K562 (cell line): ENCODE data around the gene ANO2. TPM values are rescaled to one million over a fixed set of nuclear protein-coding genes. Genes with fewer than 3 reads are reported as not detected.

Experiments used
- ATAC-seq: fragments of 200-7000 bp; cut with Tn5 transposase; 3 replicates; pipeline ENCODE4 v1.9.1; 2020; ENCODE audit warnings: moderate library complexity
- BruUV-seq: library from RNA; stranded (reverse); fragments of 400-500 nt; replicated peaks from 2 replicates; lab custom pipeline; 2021; lab: Mats Ljungman, UMichigan
- CTCF ChIA-PET: fragments of 300-600 bp; formaldehyde crosslinking; extraction: SDS; loops from one replicate; lab custom pipeline; 2021; ENCODE audit warnings: low intra/inter-chr PET ratio; lab: Yijun Ruan, JAX
- POLR2A ChIA-PET: fragments of 300-600, 350-650 bp; sonication (Branson Sonifier 250); formaldehyde crosslinking; extraction: SDS; loops from one replicate; lab custom pipeline; 2021; ENCODE audit warnings: antibody characterized with exemption, inconsistent platforms; lab: Yijun Ruan, JAX
- DNase-seq, 4 experiments: peaks; one replicate each; pipeline versions ENCODE4 v3.0.0 to v3.0.0-alpha.2; 2011 to 2018; ENCODE audit warnings: low spot score in 3 of 4, mixed read lengths in 3 of 4; ENCODE audit errors: extremely low read depth in 1 of 4
- FAIRE-seq: peaks from 2 replicates; lab custom pipeline; 2011; peaks lifted over from hg19 to GRCh38; lab: Jason Lieb, UNC
- H2AFZ ChIP-seq: 2 replicates; pipeline ENCODE4 v1.6.0; 2011; ENCODE audit warnings: low read depth, low read length, control low read depth, inconsistent platforms
- H3K27ac ChIP-seq: fragments of 200-600 bp; 3 replicates; pipeline ENCODE4 v1.8.0; 2011; ENCODE audit warnings: low read depth, mild to moderate bottlenecking, control low read depth, inconsistent platforms, low read length, moderate library complexity, mixed read lengths; ENCODE audit errors: extremely low read depth
- H3K27me3 ChIP-seq, 2 experiments: fragments of 300-600 bp in 1 of 2; 2 replicates in 1 of 2; 3 replicates in 1 of 2; pipeline versions ENCODE4 v1.6.0 to v1.8.0; 2011; ENCODE audit warnings: inconsistent platforms in 2 of 2, low read length in 2 of 2, mild to moderate bottlenecking in 1 of 2, mixed read lengths in 1 of 2, moderate library complexity in 1 of 2; ENCODE audit not compliant: control insufficient read depth in 2 of 2, insufficient read depth in 2 of 2
- H3K36me3 ChIP-seq: fragments of 300-600 bp; 3 replicates; pipeline ENCODE4 v1.8.0; 2011; ENCODE audit warnings: mild to moderate bottlenecking, low read length, inconsistent platforms; ENCODE audit not compliant: control insufficient read depth, insufficient read depth
- H3K4me1 ChIP-seq, 2 experiments: fragments of 200-600 bp in 1 of 2; replicated peaks in 1 of 2; 2 replicates in 1 of 2; 3 replicates in 1 of 2; pipeline versions ENCODE4 v1.5.1 to v1.8.0; 2011; ENCODE audit warnings: inconsistent platforms in 2 of 2, low read length in 2 of 2, mild to moderate bottlenecking in 1 of 2, mixed read lengths in 1 of 2, moderate library complexity in 1 of 2; ENCODE audit not compliant: control insufficient read depth in 2 of 2, insufficient read depth in 2 of 2
- H3K4me2 ChIP-seq: 2 replicates; pipeline ENCODE4 v1.6.1; 2011; ENCODE audit warnings: low read length, control low read depth, inconsistent platforms, mixed read lengths; ENCODE audit not compliant: insufficient read depth
- H3K4me3 ChIP-seq: fragments of 200-600 bp; sonication (generic), shearing (Covaris generic); 2 replicates; pipeline ENCODE4 v1.5.1; 2016; ENCODE audit warnings: control low read depth, inconsistent platforms
- H3K79me2 ChIP-seq: fragments of 200-600 bp; 3 replicates; pipeline ENCODE4 v1.8.0; 2011; ENCODE audit warnings: low read length, inconsistent platforms; ENCODE audit not compliant: control insufficient read depth, insufficient read depth
- H3K9ac ChIP-seq, 2 experiments: 2 replicates each; pipeline versions ENCODE4 v1.6.0 to v1.6.1; 2011; ENCODE audit warnings: low read depth in 2 of 2, low read length in 2 of 2, control low read depth in 1 of 2, inconsistent platforms in 1 of 2, mild to moderate bottlenecking in 1 of 2, mixed read lengths in 1 of 2; ENCODE audit not compliant: insufficient read depth in 1 of 2
- H3K9me1 ChIP-seq: one replicate; pipeline ENCODE4 v1.6.0; 2011; ENCODE audit warnings: inconsistent platforms, mild to moderate bottlenecking, low read length, moderate library complexity; ENCODE audit not compliant: control insufficient read depth, insufficient read depth
- H3K9me3 ChIP-seq: replicated peaks from 2 replicates; pipeline ENCODE4 v1.5.1; 2011; ENCODE audit warnings: low read depth, low read length, inconsistent platforms; ENCODE audit not compliant: control insufficient read depth, insufficient read depth
- H4K20me1 ChIP-seq: replicated peaks from 2 replicates; pipeline ENCODE4 v1.6.1; 2011; ENCODE audit warnings: low read length, inconsistent platforms, mixed read lengths; ENCODE audit not compliant: control insufficient read depth, insufficient read depth
- CHCHD3 ChIP-seq: fragments of 250-450 bp; sonication (Bioruptor Pico); IDR thresholded peaks from 2 replicates; pipeline ENCODE4 v2.1.2; 2022; ENCODE audit warnings: mild to moderate bottlenecking
- FIP1L1 ChIP-seq: fragments of 200-400 bp; formaldehyde crosslinking; IDR thresholded peaks from 2 replicates; pipeline ENCODE4 v1.6.1; 2018; ENCODE audit warnings: mild to moderate bottlenecking, low read depth, low read length; ENCODE audit not compliant: poor library complexity, severe bottlenecking
- MCM2 ChIP-seq: fragments of 450-650 bp; IDR thresholded peaks from 2 replicates; pipeline ENCODE4 v1.6.1; 2017; ENCODE audit warnings: low read depth, mild to moderate bottlenecking
- MYBL2 ChIP-seq, 2 experiments: fragments of 450-650 bp in 1 of 2; sonication (generic) in 1 of 2; formaldehyde crosslinking in 1 of 2; IDR thresholded peaks; 2 replicates each; pipeline versions ENCODE4 v1.6.1 to v1.8.1; 2017 to 2022; ENCODE audit warnings: borderline replicate concordance in 1 of 2, inconsistent platforms in 1 of 2, low read depth in 1 of 2, mild to moderate bottlenecking in 1 of 2, missing genetic modification reagents in 1 of 2, moderate library complexity in 1 of 2
- RBM25 ChIP-seq: fragments of 200-400 bp; formaldehyde crosslinking; IDR thresholded peaks from 2 replicates; pipeline ENCODE4 v1.6.1; 2018; ENCODE audit warnings: low read length, low read depth, moderate library complexity; ENCODE audit not compliant: severe bottlenecking
- SMARCB1 ChIP-seq: IDR thresholded peaks from 2 replicates; pipeline ENCODE4 v1.6.1; 2011; ENCODE audit warnings: improper control_type of control experiment, low read depth; ENCODE audit not compliant: insufficient read length
- WGBS: fragments of 100-300 bp; shearing (Covaris generic); methylation state at CpG from one replicate; pipeline ENCODE4 v1.1.6; 2016; ENCODE audit warnings: low coverage, mixed read lengths; ENCODE audit not compliant: insufficient coverage; ENCODE audit errors: missing lambda C conversion rate; 5-methylcytosine and 5-hydroxymethylcytosine counted together
- in situ Hi-C: fragments of 300-500 bp; cut with MboI; formaldehyde crosslinking; loops from 4 replicates; pipeline ENCODE4 v1.15.0; 2018; ENCODE audit warnings: inconsistent platforms, mixed read lengths
- intact Hi-C: fragments of 100-400 bp; cut with micrococcal nuclease; formaldehyde crosslinking; loops from 2 replicates; pipeline ENCODE4 v1.14.2; 2022
- polyA plus RNA-seq, 8 experiments: library from polyadenylated mRNA; depleted of rRNA in 4 of 8; stranded (reverse) in 5 of 8; unstranded in 3 of 8; fragments of >200 nt; fragmentation: Nextera tagmentation in 2 of 8; fragmentation: Illumina TruSeq in 1 of 8; extraction: Ambion mirVana in 2 of 8; extraction: Trizol in 1 of 8; gene quantifications; 2 replicates each; pipeline versions ENCODE4 v1.2.1 to v1.2.3, GENCODE V29; 2011 to 2014; ENCODE audit warnings: inconsistent platforms in 1 of 8, missing spikeins in 1 of 8
- total RNA-seq, 7 experiments: library from RNA; depleted of rRNA in 6 of 7; stranded (reverse); fragments of >200 nt in 6 of 7; fragmentation: Illumina TruSeq in 2 of 7; extraction: Trizol in 2 of 7; gene quantifications; 2 replicates each; pipeline versions ENCODE4 v1.2.1 to v1.2.3, GENCODE V29; 2011 to 2021; ENCODE audit warnings: low replicate concordance in 1 of 7
- TF ChIP-seq, protein P1 (sequence below): fragments of 250-450 bp; sonication (Bioruptor Pico); IDR thresholded peaks from 2 replicates; pipeline ENCODE4 v1.4.0; 2020; ENCODE audit warnings: borderline replicate concordance
- TF ChIP-seq, protein P2 (sequence below), 2 experiments: fragments of 450-650 bp in 1 of 2; sonication (generic) in 1 of 2; formaldehyde crosslinking; conservative IDR thresholded peaks; 2 replicates each; pipeline versions ENCODE4 v1.4.0 to v1.8.1; 2020 to 2022; ENCODE audit warnings: mild to moderate bottlenecking in 1 of 2, missing genetic modification reagents in 1 of 2

The ANO2 gene
- total and polyA plus RNA-seq, 9 of the 15 experiments (the other 6 are each of a cell fraction or from before 2014, with no cell fraction given), result 0.64 TPM; not detected in 8

DNA sequence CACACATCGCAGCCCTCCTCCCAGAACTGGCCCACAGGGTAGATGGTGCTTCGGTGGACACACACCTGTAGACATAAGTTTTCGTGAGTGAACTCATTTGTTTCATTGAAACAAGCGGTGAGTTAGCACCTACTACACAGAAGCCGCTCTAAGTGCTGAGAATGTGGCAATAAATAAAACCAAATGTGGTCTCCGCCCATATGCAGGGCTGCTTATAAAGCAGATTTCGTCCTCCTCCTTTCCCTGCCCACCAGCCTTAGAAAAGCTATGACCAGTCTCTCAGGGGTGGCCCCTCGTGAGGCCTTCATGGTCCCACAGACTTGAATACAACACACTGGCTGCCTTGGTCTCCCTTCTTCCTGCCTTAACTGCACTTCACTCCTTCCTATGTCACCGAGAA lies 31.1 kb upstream of the ANO2 start:
- Histone ChIP-seq H3K9ac (no peak overlapping the region), H3K27ac (no peak overlapping the region), H3K27me3 (peaks cover 0 to 28% of the 10 kb centered on the region in 2 experiments; a peak in 2 of 5 replicates), H3K9me1 (no peaks in the 10 kb centered on the region), H3K4me3 (no peak overlapping the region), H3K36me3 (no peaks in the 10 kb centered on the region), H2AFZ (no peak overlapping the region), H3K4me1 (no peaks in the 10 kb centered on the region), H3K4me2 (no peak overlapping the region), H4K20me1 (no peaks in the 10 kb centered on the region), H3K9me3 (no peaks in the 10 kb centered on the region), H3K79me2 (no peaks in the 10 kb centered on the region)
- intact Hi-C loops, result no loop called here
- TF ChIP-seq, protein P1, sequence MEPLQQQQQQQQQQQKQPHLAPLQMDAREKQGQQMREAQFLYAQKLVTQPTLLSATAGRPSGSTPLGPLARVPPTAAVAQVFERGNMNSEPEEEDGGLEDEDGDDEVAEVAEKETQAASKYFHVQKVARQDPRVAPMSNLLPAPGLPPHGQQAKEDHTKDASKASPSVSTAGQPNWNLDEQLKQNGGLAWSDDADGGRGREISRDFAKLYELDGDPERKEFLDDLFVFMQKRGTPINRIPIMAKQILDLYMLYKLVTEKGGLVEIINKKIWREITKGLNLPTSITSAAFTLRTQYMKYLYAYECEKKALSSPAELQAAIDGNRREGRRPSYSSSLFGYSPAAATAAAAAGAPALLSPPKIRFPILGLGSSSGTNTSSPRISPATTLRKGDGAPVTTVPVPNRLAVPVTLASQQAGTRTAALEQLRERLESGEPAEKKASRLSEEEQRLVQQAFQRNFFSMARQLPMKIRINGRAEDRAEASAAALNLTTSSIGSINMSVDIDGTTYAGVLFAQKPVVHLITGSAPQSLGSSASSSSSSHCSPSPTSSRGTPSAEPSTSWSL (CRISPR knock-in tag), result no peak
- TF ChIP-seq SMARCB1 (no peak), FIP1L1 (no peak), MYBL2 (IDR thresholded peaks at IDR 0.05; ENCODE audit: low read depth) (no peak), MYBL2 (CRISPR knock-in tag; IDR thresholded peaks at IDR 0.05; ENCODE audit: borderline replicate concordance) (no peak), RBM25 (no peak), CHCHD3 (no peak), MCM2 (no peak)
- TF ChIP-seq, protein P2, sequence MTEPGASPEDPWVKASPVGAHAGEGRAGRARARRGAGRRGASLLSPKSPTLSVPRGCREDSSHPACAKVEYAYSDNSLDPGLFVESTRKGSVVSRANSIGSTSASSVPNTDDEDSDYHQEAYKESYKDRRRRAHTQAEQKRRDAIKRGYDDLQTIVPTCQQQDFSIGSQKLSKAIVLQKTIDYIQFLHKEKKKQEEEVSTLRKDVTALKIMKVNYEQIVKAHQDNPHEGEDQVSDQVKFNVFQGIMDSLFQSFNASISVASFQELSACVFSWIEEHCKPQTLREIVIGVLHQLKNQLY (CRISPR knock-in tag; conservative IDR thresholded peaks at IDR 0.05), result no peak
- no peak for DNase-seq
- ChIA-PET CTCF (no interaction called here), POLR2A (no interaction called here)
- WGBS, result 3% methylated on average over 8 of the region's 9 CpGs
- no TSS peak for BruUV-seq
- ATAC-seq, result no peak
- in situ Hi-C loops, result no loop called here
- FAIRE-seq, result no peak
